AG04450 (cell line): ENCODE results near the gene SLC6A15. TPM values are rescaled to one million over a fixed set of nuclear protein-coding genes. Genes with fewer than 3 reads are reported as not detected.

ENCODE experiments used
- CTCF ChIA-PET: fragments of 300-600, 350-600 bp; formaldehyde crosslinking; extraction: SDS; loops from one replicate; lab custom pipeline; 2022; ENCODE audit warnings: antibody characterized with exemption, inconsistent platforms; lab: Charles Lee
- POLR2A ChIA-PET: fragments of 350-600 bp; formaldehyde crosslinking; extraction: SDS; loops from one replicate; lab custom pipeline; 2021; ENCODE audit warnings: antibody characterized with exemption, inconsistent platforms; lab: Yijun Ruan, JAX
- DNase-seq: peaks from one replicate; pipeline ENCODE4 v3.0.0-alpha.2; 2011; ENCODE audit warnings: low read depth, low spot score
- H3K27ac ChIP-seq: one replicate; pipeline ENCODE4 v1.5.1; 2012; ENCODE audit warnings: low read depth, low read length, control low read depth
- H3K27me3 ChIP-seq: one replicate; pipeline ENCODE4 v1.6.0; 2012; ENCODE audit warnings: low read length; ENCODE audit not compliant: control insufficient read depth, insufficient read depth
- H3K4me3 ChIP-seq: 2 replicates; pipeline ENCODE4 v1.5.1; 2011; ENCODE audit warnings: mild to moderate bottlenecking, low read depth, low read length, control low read depth
- H3K9me3 ChIP-seq: 2 replicates; pipeline ENCODE4 v1.5.1; 2012; ENCODE audit warnings: low read length; ENCODE audit not compliant: control insufficient read depth, insufficient read depth
- CTCF ChIP-seq: IDR thresholded peaks from 2 replicates; pipeline ENCODE4 v1.5.1; 2011; ENCODE audit warnings: low read depth, low read length, control low read depth, inconsistent platforms
- polyA plus RNA-seq: library from polyadenylated mRNA; depleted of rRNA; stranded (reverse); fragments of >200 nt; gene quantifications from 2 replicates; pipeline ENCODE4 v1.2.3, GENCODE V29; 2011

SLC6A15 gene
- polyA plus RNA-seq, 1 experiment, result 1.4 TPM

- TF ChIP-seq CTCF, result no peak
- Histone ChIP-seq H3K27ac (no peak overlapping the region), H3K27me3 (no peaks in the 10 kb centered on the region), H3K4me3 (no peak overlapping the region), H3K9me3 (no peaks in the 10 kb centered on the region)
- no peak for DNase-seq
- ChIA-PET POLR2A (no interaction called here), CTCF (interaction anchor here (0.6 to 2.5 kb wide), 11 partner anchors 9 to 340 kb away, joined by 3 to 11 read pairs (median 3); no protein-coding TSS in a partner anchor)
Measured at GRCh38 chr12:84843593-84844144, 68.9 kb downstream of the SLC6A15 start.

- ChIA-PET POLR2A (no interaction called here), CTCF (interaction anchor here (0.7 to 2.5 kb wide), 9 partner anchors 10 to 345 kb away, joined by 3 to 11 read pairs (median 3); no protein-coding TSS in a partner anchor)
- peak; percentile 10 for DNase-seq
- peak; percentile 80 for TF ChIP-seq CTCF
- Histone ChIP-seq H3K27ac (no peak overlapping the region), H3K9me3 (no peaks in the 10 kb centered on the region), H3K27me3 (no peaks in the 10 kb centered on the region), H3K4me3 (no peak overlapping the region)
Measured at GRCh38 chr12:84842406-84843013, 70.1 kb downstream of the SLC6A15 start.

GRCh38 chr12:84841591-84841990 lies 71.0 kb downstream of the SLC6A15 start:
- ChIA-PET CTCF (interaction anchor here (0.6 to 1.6 kb wide), 4 partner anchors 10 to 529 kb away, joined by 3 to 4 read pairs (median 4); no protein-coding TSS in a partner anchor), POLR2A (no interaction called here)
- DNase-seq, result no peak
- Histone ChIP-seq H3K27ac (no peak overlapping the region), H3K27me3 (no peaks in the 10 kb centered on the region), H3K9me3 (no peaks in the 10 kb centered on the region), H3K4me3 (no peak overlapping the region)
- no peak for TF ChIP-seq CTCF

- H3K9me3 ChIP-seq, result no peaks in the 10 kb centered on the region
- DNase-seq, result no peak
- TF ChIP-seq CTCF, result no peak
- CTCF ChIA-PET, result no interaction called here
- POLR2A ChIA-PET, result no interaction called here
- H3K27ac ChIP-seq, result no peak overlapping the region
- H3K4me3 ChIP-seq, result no peak overlapping the region
- no peaks in the 10 kb centered on the region for H3K27me3 ChIP-seq
Measured at GRCh38 chr12:84840356-84840755, 72.2 kb downstream of the SLC6A15 start.

- no peak for DNase-seq
- TF ChIP-seq CTCF, result no peak
- no peaks in the 10 kb centered on the region for H3K27me3 ChIP-seq
- no peak overlapping the region for H3K27ac ChIP-seq
- no peaks in the 10 kb centered on the region for H3K9me3 ChIP-seq
- no peak overlapping the region for H3K4me3 ChIP-seq
- ChIA-PET POLR2A (no interaction called here), CTCF (no interaction called here)
Measured at GRCh38 chr12:84826925-84827324, 85.7 kb downstream of the SLC6A15 start.
